CD14-positive monocyte (primary cell): ENCODE data around the gene HSD17B14. TPM values are rescaled to one million over a fixed set of nuclear protein-coding genes. Genes with fewer than 3 reads are reported as not detected.

Experiments used
- DNase-seq, 3 donors: peaks; one replicate each; pipeline ENCODE4 v3.0.0-alpha.2; 2011 to 2022
- H2AFZ ChIP-seq: 2 replicates; pipeline ENCODE4 v1.6.0; 2012; ENCODE audit warnings: mild to moderate bottlenecking, low read depth, low read length, inconsistent platforms; ENCODE audit not compliant: insufficient read depth, poor library complexity, severe bottlenecking
- H3K27ac ChIP-seq, 2 donors: 1 replicate in 1 of 2; 2 replicates in 1 of 2; pipeline ENCODE4 v1.5.1; 2012 to 2013; ENCODE audit warnings: low read length in 2 of 2, control low read depth in 1 of 2, inconsistent platforms in 1 of 2, low read depth in 1 of 2, mild to moderate bottlenecking in 1 of 2
- H3K27me3 ChIP-seq, 2 donors: one replicate each; pipeline versions ENCODE4 v1.6.0 to v1.6.1; 2011 to 2013; ENCODE audit warnings: low read length in 2 of 2; ENCODE audit not compliant: control insufficient read depth in 2 of 2, insufficient read depth in 2 of 2
- H3K36me3 ChIP-seq, 2 donors: replicated peaks in 1 of 2; 1 replicate in 1 of 2; 2 replicates in 1 of 2; pipeline versions ENCODE4 v1.5.1 to v1.6.1; 2012 to 2013; ENCODE audit warnings: low read length in 2 of 2, control low read depth in 1 of 2, inconsistent platforms in 1 of 2, mild to moderate bottlenecking in 1 of 2; ENCODE audit not compliant: insufficient read depth in 2 of 2, control insufficient read depth in 1 of 2
- H3K4me1 ChIP-seq, 2 donors: 1 replicate in 1 of 2; 2 replicates in 1 of 2; pipeline versions ENCODE4 v1.5.1 to v1.6.1; 2012 to 2013; ENCODE audit warnings: low read length in 2 of 2, control low read depth in 1 of 2, inconsistent platforms in 1 of 2, mild to moderate bottlenecking in 1 of 2, moderate library complexity in 1 of 2; ENCODE audit not compliant: insufficient read depth in 2 of 2, control insufficient read depth in 1 of 2
- H3K4me2 ChIP-seq: replicated peaks from 2 replicates; pipeline ENCODE3; 2012; ENCODE audit warnings: low read length, moderate library complexity, mild to moderate bottlenecking; ENCODE audit not compliant: poor library complexity, severe bottlenecking; ENCODE audit errors: extremely low read depth
- H3K4me3 ChIP-seq, 3 experiments: fragments of 200-600 bp in 1 of 3; sonication (generic) in 1 of 3; replicated peaks in 1 of 3; 1 replicate in 2 of 3; 2 replicates in 1 of 3; pipeline ENCODE4 v1.5.1; 2011 to 2013; ENCODE audit warnings: low read length in 3 of 3, mild to moderate bottlenecking in 3 of 3, control low read depth in 2 of 3, low read depth in 2 of 3, inconsistent platforms in 1 of 3, moderate library complexity in 1 of 3
- H3K79me2 ChIP-seq: 2 replicates; pipeline ENCODE4 v1.6.0; 2012; ENCODE audit warnings: mild to moderate bottlenecking, control low read depth, inconsistent platforms, low read length, moderate library complexity; ENCODE audit not compliant: insufficient read depth
- H3K9ac ChIP-seq: 2 replicates; pipeline ENCODE4 v1.6.0; 2017; ENCODE audit warnings: low read length, mild to moderate bottlenecking; ENCODE audit not compliant: insufficient read depth, poor library complexity, severe bottlenecking
- H3K9me3 ChIP-seq, 2 donors: replicated peaks in 1 of 2; 1 replicate in 1 of 2; 2 replicates in 1 of 2; pipeline versions ENCODE4 v1.5.1 to v1.6.1; 2012 to 2013; ENCODE audit warnings: low read length in 2 of 2, control low read depth in 1 of 2; ENCODE audit not compliant: control insufficient read depth in 1 of 2, insufficient read depth in 1 of 2
- H4K20me1 ChIP-seq: 2 replicates; pipeline ENCODE4 v1.6.0; 2012; ENCODE audit warnings: mild to moderate bottlenecking, low read length, control low read depth, moderate library complexity; ENCODE audit not compliant: insufficient read depth
- H3K27ac Mint-ChIP-seq, 7 donors: one replicate each; pipeline ENCODE4 v1.8.0; 2020; ENCODE audit warnings: mild to moderate bottlenecking in 7 of 7, mixed read lengths in 7 of 7, moderate library complexity in 6 of 7, inconsistent platforms in 2 of 7
- H3K27me3 Mint-ChIP-seq, 3 donors: one replicate each; pipeline ENCODE4 v1.8.0; 2021 to 2022; ENCODE audit warnings: low read depth in 3 of 3, mild to moderate bottlenecking in 3 of 3, mixed read lengths in 3 of 3, moderate library complexity in 3 of 3, inconsistent platforms in 1 of 3
- H3K36me3 Mint-ChIP-seq, 2 donors: one replicate each; pipeline ENCODE4 v1.8.0; 2020; ENCODE audit warnings: mixed read lengths in 2 of 2, inconsistent platforms in 1 of 2, mild to moderate bottlenecking in 1 of 2
- H3K4me1 Mint-ChIP-seq: one replicate; pipeline ENCODE4 v1.8.0; 2020; ENCODE audit warnings: mild to moderate bottlenecking, mixed read lengths
- H3K4me3 Mint-ChIP-seq, 2 donors: one replicate each; pipeline ENCODE4 v1.8.0; 2020; ENCODE audit warnings: mild to moderate bottlenecking in 2 of 2, mixed read lengths in 2 of 2, moderate library complexity in 1 of 2
- H3K9me3 Mint-ChIP-seq, 7 donors: one replicate each; pipeline ENCODE4 v1.8.0; 2020 to 2022; ENCODE audit warnings: mixed read lengths in 7 of 7, mild to moderate bottlenecking in 6 of 7, moderate library complexity in 6 of 7, inconsistent platforms in 2 of 7
- CTCF ChIP-seq: fragments of 200-600 bp; IDR thresholded peaks from one replicate; pipeline ENCODE4 v1.8.0; 2022; ENCODE audit warnings: antibody characterized with exemption, mild to moderate bottlenecking
- WGBS: methylation state at CpG from one replicate; pipeline ENCODE4 v1.1.5; 2013; ENCODE audit warnings: missing lambda C conversion rate; ENCODE audit not compliant: insufficient coverage; 5-methylcytosine and 5-hydroxymethylcytosine counted together
- intact Hi-C, 2 donors: fragments of 100-400 bp; cut with micrococcal nuclease; formaldehyde crosslinking; loops; one replicate each; pipeline versions ENCODE4 v1.15.0 to v1.15.1; 2023
- polyA plus RNA-seq, 3 donors: library from polyadenylated mRNA; depleted of rRNA in 1 of 3; unstranded in 2 of 3; stranded (reverse) in 1 of 3; fragments of 300-500 nt in 2 of 3; fragments of >200 nt in 1 of 3; fragmentation: Illumina TruSeq in 2 of 3; gene quantifications; 1 replicate in 2 of 3; 2 replicates in 1 of 3; pipeline ENCODE4 v1.2.3, GENCODE V29; 2012 to 2021

The HSD17B14 gene
- polyA plus RNA-seq, 3 donors = not detected

GRCh38 chr19:48805452-48805851 lies 30.8 kb downstream of the HSD17B14 start:
- peaks cover 5 to 6% of the 10 kb centered on the region in 2 donors for H3K36me3 Mint-ChIP-seq
- Histone ChIP-seq H3K27me3 (no peaks in the 10 kb centered on the region), H3K9ac (no peak overlapping the region), H3K4me1 (peaks cover 7 to 12% of the 10 kb centered on the region in 2 donors), H2AFZ (no peak overlapping the region), H3K79me2 (peaks cover 7% of the 10 kb centered on the region), H3K4me3 (no peak overlapping the region), H4K20me1 (no peaks in the 10 kb centered on the region), H3K36me3 (no peaks in the 10 kb centered on the region), H3K27ac (no peak overlapping the region), H3K4me2 (no peak overlapping the region), H3K9me3 (no peaks in the 10 kb centered on the region)
- H3K27me3 Mint-ChIP-seq = peaks cover 0 to 1% (median 1%) of the 10 kb centered on the region in 3 donors
- H3K4me1 Mint-ChIP-seq = peaks cover 12% of the 10 kb centered on the region
- no peak for DNase-seq
- intact Hi-C loops = no loop called here
- H3K27ac Mint-ChIP-seq = no peak overlapping the region
- H3K9me3 Mint-ChIP-seq = no peaks in the 10 kb centered on the region
- TF ChIP-seq CTCF = no peak
- 87% methylated on average over 4 of the region's 15 CpGs for WGBS
- H3K4me3 Mint-ChIP-seq = no peak overlapping the region

GRCh38 chr19:48804496-48804895 lies 31.8 kb downstream of the HSD17B14 start:
- Histone ChIP-seq H3K79me2 (peaks cover 2% of the 10 kb centered on the region), H4K20me1 (no peaks in the 10 kb centered on the region), H3K9ac (no peak overlapping the region), H2AFZ (no peak overlapping the region), H3K4me3 (no peak overlapping the region), H3K36me3 (no peaks in the 10 kb centered on the region), H3K4me1 (peaks cover 0 to 2% of the 10 kb centered on the region in 2 donors), H3K27ac (no peak overlapping the region), H3K9me3 (no peaks in the 10 kb centered on the region), H3K27me3 (no peaks in the 10 kb centered on the region), H3K4me2 (no peak overlapping the region)
- WGBS = 95% methylated on average over 2 of the region's 8 CpGs
- no peak for TF ChIP-seq CTCF
- peaks cover 5 to 6% of the 10 kb centered on the region in 2 donors for H3K36me3 Mint-ChIP-seq
- intact Hi-C loops = no loop called here
- H3K27ac Mint-ChIP-seq = no peak overlapping the region
- DNase-seq = no peak
- H3K4me3 Mint-ChIP-seq = no peak overlapping the region
- H3K4me1 Mint-ChIP-seq = peaks cover 3% of the 10 kb centered on the region
- H3K9me3 Mint-ChIP-seq = no peaks in the 10 kb centered on the region
- H3K27me3 Mint-ChIP-seq = peaks cover 0 to 2% (median 1%) of the 10 kb centered on the region in 3 donors
